RPMI7951 (cell line): ENCODE measurements around the gene RENBP. TPM values are rescaled to one million over a fixed set of nuclear protein-coding genes. Genes with fewer than 3 reads are reported as not detected.

Experiments
- DNase-seq: peaks from one replicate; pipeline ENCODE4 v3.0.0-alpha.2; 2012; ENCODE audit warnings: low read depth
- total RNA-seq: library from RNA; depleted of rRNA; stranded (reverse); fragments of >200 nt; shearing (Covaris generic); gene quantifications from 2 replicates; pipeline ENCODE4 v1.2.3, GENCODE V29; 2014

RENBP gene
- total RNA-seq, 1 experiment from 2014 or later: 1.7 TPM

DNA sequence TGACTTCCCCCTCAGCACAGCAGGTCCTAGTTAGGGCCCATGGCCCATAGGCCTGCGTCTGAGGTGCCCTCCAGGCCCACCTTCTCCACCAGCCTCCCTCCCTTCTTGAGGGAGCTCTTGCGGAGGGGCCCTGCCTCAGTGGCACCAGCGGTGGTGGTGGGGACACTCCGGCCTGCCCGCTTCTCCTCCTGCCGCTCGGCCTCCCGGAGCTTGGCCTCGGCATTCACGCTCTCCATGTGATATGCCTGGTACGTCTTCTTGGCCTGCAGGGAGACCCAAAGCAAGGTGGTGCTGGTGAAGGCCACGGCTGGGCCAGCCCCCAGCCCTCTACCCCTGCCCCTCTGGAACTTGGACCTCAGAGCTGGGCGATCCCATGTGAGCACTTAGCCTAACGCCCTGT is 23.9 kb downstream of the RENBP start:
- DNase-seq: no peak

- DNase-seq: no peak
Observed at GRCh38 chrX:153919281-153919680, 25.2 kb downstream of the RENBP start.

- no peak for DNase-seq
Observed at GRCh38 chrX:153917869-153918268, 26.6 kb downstream of the RENBP start.

DNA sequence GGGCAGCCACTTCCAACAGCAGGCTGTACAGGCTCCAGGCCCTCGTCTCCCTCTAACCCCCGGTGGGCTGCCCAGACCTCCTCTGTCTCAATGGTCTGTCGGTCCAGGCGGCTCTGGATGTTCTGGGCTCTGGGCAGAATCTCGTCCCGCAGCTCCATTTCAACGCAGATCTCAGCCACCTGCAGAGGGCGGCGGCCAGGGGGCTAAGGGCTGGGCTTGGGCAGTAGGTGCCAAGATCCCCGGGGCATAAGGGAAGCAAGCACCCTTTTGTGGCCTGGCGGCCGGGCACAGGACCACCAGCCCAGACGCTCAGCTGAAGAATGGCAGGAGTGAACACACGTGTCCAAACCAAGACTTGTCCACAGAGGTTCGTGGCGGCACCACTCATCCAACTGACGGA is 30.7 kb downstream of the RENBP start:
- DNase-seq: no peak

DNA sequence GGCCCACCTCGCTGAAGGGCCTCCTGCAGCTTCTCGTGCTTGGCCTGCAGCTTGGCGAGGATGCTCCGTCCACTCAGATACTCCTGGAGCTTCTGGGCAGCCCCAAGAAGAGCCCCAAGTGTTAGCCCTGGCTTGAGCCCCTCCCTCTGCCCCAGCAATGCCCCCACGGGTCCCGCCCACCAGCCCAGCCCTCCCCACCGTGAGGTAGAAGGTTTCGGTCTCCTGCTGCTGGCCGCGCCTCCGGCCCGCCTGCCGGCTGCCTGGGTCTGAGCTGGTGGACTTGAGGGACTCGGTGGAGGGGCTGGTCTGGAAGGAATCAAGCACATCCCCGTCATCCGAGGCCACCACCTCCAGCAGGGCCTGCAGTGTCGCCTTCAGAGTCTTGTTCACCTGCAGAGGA is 31.2 kb downstream of the RENBP start:
- no peak for DNase-seq

- DNase-seq: no peak
Observed at GRCh38 chrX:153911798-153912197, 32.6 kb downstream of the RENBP start.

- DNase-seq: no peak
Observed at GRCh38 chrX:153910446-153910845, 34.0 kb downstream of the RENBP start.

DNA sequence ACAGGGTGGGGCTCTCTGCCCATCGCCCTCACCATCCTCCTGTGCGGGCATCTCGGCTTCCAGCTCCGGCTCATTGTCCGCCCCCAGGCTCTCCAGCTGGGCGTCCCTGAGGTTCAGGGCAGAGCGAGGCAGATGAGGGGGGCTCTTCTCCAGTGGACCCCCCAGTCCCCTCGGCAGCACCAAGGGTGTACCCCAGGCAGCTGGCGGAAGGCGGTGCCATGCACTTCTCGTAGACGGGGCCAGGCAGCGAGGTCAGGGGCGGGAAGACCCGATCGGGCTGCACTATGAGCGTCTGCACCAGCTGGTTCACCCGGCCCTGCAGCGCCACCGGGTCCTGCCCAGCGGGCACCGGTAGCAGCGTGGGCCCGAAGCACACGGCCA is 34.5 kb downstream of the RENBP start:
- DNase-seq: no peak

GRCh38 chrX:153909024-153909979 is 35.1 kb downstream of the RENBP start:
- DNase-seq: no peak

DNA sequence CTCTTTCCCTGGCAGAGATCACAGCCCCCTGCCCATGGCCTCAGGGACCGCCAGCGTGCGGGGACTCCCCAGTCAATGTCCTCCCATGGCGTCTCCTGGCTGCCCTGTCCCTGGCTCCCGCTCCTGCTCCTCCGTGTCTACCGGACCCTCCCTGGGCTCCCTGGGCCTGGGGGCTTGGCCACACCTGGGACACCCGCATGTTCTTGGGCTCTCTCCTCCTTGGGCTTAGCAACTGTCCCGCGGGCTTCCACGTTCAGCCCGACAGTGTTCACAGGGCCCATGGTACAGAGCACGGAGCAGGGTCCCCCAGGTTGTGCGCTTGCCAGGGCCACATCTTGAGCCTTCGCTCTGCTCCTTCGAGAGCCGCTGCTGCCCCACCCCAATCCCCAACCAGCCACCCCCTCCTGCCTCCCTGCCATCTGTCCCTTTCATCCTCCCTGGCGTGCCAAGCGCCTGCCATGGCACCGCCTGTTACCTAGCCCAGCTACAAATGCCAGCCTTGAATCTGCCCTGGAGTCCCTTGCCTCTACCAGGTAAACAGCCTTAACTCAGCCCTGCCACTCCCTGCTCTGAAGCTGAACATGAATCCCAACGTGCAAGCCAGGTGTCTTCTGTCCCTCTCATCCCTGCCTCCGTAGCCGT is 36.1 kb downstream of the RENBP start:
- DNase-seq: no peak

GRCh38 chrX:153907456-153907855 is 37.0 kb downstream of the RENBP start:
- no peak for DNase-seq

DNA sequence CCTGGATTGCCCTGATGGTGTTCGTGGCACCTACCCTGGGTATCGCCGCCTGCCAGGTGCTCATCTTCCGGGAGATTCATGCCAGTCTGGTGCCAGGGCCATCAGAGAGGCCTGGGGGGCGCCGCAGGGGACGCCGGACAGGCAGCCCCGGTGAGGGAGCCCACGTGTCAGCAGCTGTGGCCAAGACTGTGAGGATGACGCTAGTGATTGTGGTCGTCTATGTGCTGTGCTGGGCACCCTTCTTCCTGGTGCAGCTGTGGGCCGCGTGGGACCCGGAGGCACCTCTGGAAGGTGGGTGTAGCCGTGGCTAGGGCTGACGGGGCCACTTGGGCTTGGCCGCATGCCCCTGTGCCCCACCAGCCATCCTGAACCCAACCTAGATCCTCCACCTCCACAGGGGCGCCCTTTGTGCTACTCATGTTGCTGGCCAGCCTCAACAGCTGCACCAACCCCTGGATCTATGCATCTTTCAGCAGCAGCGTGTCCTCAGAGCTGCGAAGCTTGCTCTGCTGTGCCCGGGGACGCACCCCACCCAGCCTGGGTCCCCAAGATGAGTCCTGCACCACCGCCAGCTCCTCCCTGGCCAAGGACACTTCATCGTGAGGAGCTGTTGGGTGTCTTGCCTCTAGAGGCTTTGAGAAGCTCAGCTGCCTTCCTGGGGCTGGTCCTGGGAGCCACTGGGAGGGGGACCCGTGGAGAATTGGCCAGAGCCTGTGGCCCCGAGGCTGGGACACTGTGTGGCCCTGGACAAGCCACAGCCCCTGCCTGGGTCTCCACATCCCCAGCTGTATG is 38.1 kb downstream of the RENBP start:
- no peak for DNase-seq

- DNase-seq: no peak
Observed at GRCh38 chrX:153905481-153906095, 38.9 kb downstream of the RENBP start.

DNA sequence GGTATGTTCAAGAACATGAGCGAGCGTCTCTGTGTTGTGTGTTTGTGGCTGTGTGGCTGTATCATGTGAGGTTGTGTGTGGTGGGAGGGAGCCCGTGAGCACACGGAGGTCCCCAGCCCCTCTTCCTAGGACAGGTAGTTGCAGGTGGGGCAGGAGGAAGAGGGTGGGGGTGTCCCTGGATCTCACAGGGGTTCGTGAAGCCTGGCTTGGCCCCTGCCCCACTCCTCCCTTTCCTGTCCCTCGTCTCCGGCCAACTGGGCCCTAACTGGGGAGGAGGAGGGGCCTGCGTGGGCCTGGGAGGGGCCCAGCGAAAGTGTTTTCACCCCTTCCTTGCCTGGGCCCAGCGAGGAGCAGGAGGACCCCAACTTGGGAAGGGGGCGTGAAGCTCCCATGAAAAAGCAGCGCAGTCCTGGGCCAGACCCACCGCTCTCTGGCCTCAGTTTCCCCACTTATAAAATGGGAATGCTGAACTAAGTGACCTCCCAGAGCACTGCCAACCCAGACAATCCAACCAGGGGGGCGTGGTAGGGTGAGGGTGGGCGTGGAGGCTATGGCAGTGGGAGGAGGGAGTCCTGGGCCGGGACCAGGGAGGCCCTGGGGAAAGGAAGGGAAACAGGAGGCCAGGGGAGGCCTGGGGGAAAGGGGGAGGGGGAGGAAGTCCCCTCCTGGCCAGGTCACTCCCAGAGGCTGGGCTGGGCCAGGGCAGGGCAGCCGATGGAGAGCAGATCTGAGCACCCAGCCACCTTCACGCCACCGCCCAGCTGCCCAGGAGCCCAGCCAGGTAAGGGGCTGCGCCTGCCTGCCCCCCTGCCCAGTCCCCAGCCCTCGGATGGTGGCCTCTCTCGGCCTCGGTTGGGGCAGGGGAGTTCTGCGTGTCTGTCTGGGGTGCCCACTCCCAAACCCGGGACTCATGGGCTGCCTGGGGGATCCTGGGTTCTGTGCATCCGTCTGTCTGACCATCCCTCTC is 40.2 kb downstream of the RENBP start, which contains the start of gene AVPR2:
Gene AVPR2, plus strand, starts transcription at position 683 of the 967 bp plus-strand sequence. CDS start 473 bp downstream, outside the sequence.
- no peak for DNase-seq

DNA sequence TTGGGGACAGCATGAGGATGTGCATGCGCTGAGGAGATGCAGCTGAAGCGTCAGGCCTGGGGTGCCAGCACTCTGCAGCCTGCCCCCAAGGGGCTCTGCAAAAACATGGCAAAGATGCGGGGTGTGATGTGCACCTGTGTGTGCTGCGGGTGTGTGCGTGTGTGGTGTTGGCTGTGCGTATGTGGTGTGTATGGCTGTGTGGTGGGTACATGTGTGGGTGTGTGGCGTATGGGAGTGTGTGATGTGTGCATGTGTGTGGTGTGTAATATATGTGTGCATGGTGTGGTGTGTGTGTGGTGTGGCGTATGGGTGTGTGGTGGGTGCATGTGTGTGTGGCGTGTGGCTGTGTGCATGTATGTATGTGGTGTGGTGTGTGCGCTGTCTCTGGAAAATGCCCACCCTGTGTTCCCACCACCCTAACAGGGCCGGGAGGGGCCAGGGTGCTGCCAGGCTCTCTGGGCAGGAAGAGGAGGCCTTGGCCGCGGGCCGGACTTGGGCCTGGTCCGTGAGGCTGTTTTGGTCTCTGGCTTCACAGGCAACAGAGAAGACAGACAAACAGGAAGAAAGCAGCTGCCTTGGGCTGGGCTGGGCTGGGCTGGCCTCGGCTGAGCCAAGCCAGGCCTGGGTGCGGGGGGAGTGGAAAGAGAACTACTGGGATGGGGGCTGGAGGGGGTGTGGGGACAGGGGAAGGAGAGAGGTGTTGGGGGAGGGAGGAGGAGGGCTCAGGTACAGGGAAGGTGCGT is 41.0 kb downstream of the RENBP start:
- no peak for DNase-seq

GRCh38 chrX:153902385-153902784 is 42.1 kb downstream of the RENBP start:
- peak; percentile 73 for DNase-seq

GRCh38 chrX:153901753-153902140 is 42.7 kb downstream of the RENBP start:
- DNase-seq: no peak

GRCh38 chrX:153900831-153901752 is 43.4 kb downstream of the RENBP start:
- DNase-seq: peak; percentile 93

DNA sequence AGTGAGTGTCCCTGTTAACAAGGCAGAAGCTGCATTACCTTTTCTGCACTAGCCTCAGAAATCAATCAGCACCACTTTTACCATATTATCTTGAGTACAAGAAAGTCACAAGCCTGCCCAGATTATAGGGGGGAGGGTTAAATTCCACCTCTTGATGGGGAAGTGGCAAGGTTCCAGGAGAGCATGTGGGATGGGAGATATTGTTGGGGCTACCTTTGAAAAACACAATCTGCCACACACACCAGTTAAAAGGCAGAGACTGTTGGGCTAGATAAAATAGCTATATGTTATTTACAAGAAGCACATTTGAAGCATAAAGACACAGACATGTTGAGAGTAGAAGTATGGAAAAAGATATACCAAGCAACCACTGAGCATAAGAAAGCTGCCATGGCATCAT is 46.5 kb downstream of the RENBP start:
- no peak for DNase-seq
